HepG2 (cell line): ENCODE results near the gene PERCC1. TPM values are rescaled to one million over a fixed set of nuclear protein-coding genes. Genes with fewer than 3 reads are reported as not detected.
A peak's percentile ranks its signal among the peaks of the same experiment; 100 is the strongest.

Experiments used
- ATAD3A ChIP-seq: sonication (generic); formaldehyde crosslinking; IDR thresholded peaks from 2 replicates; pipeline ENCODE4 v1.4.0; 2020; ENCODE audit warnings: missing genetic modification reagents
- ELK4 ChIP-seq: sonication (generic); formaldehyde crosslinking; IDR thresholded peaks from 2 replicates; pipeline ENCODE4 v1.9.0; 2021; ENCODE audit warnings: missing genetic modification reagents, borderline replicate concordance
- KLF13 ChIP-seq: sonication (generic); formaldehyde crosslinking; IDR thresholded peaks from 2 replicates; pipeline ENCODE4 v1.4.0; 2020; ENCODE audit warnings: mild to moderate bottlenecking, missing genetic modification reagents
- KMT2B ChIP-seq: IDR thresholded peaks from 2 replicates; pipeline ENCODE4 v1.6.1; 2016; ENCODE audit warnings: missing genetic modification reagents, missing compliant biosample characterization
- NR2C2 ChIP-seq: sonication (generic); formaldehyde crosslinking; IDR thresholded peaks from 2 replicates; pipeline ENCODE4 v1.4.0; 2020; ENCODE audit warnings: missing genetic modification reagents, mild to moderate bottlenecking, moderate library complexity, borderline replicate concordance
- SIN3A ChIP-seq: IDR thresholded peaks from 2 replicates; pipeline ENCODE4 v1.6.1; 2011; ENCODE audit warnings: low read depth, mild to moderate bottlenecking, control low read depth, low read length, borderline replicate concordance
- SMARCC2 ChIP-seq: fragments of 450-650 bp; IDR thresholded peaks from 2 replicates; pipeline ENCODE4 v1.6.1; 2017; ENCODE audit warnings: antibody characterized with exemption, mild to moderate bottlenecking
- ZBTB2 ChIP-seq: sonication (generic); formaldehyde crosslinking; IDR thresholded peaks from 2 replicates; pipeline ENCODE4 v1.8.0; 2022; ENCODE audit warnings: low read depth, missing genetic modification reagents
- ZBTB4 ChIP-seq: sonication (generic); formaldehyde crosslinking; IDR thresholded peaks from 2 replicates; pipeline ENCODE4 v1.4.0; 2020; ENCODE audit warnings: missing genetic modification reagents, mild to moderate bottlenecking, borderline replicate concordance
- ZC3H13 ChIP-seq: sonication (generic); formaldehyde crosslinking; IDR thresholded peaks from 2 replicates; pipeline ENCODE4 v1.8.1; 2023; ENCODE audit warnings: mild to moderate bottlenecking, missing genetic modification reagents, moderate library complexity
- ZFP82 ChIP-seq: sonication (generic); formaldehyde crosslinking; IDR thresholded peaks from 2 replicates; pipeline ENCODE4 v1.5.1; 2020; ENCODE audit warnings: mild to moderate bottlenecking, missing genetic modification reagents, borderline replicate concordance
- ZNF10 ChIP-seq: sonication (generic); formaldehyde crosslinking; IDR thresholded peaks from 2 replicates; pipeline ENCODE4 v1.4.0; 2020; ENCODE audit warnings: mild to moderate bottlenecking, low read depth, missing genetic modification reagents, borderline replicate concordance
- ZNF12 ChIP-seq: sonication (generic); formaldehyde crosslinking; IDR thresholded peaks from 2 replicates; pipeline ENCODE4 v1.5.0; 2020; ENCODE audit warnings: missing genetic modification reagents
- ZNF460 ChIP-seq: sonication (generic); formaldehyde crosslinking; IDR thresholded peaks from 2 replicates; pipeline ENCODE4 v1.5.1; 2020; ENCODE audit warnings: missing genetic modification reagents, mild to moderate bottlenecking, borderline replicate concordance
- ZNF501 ChIP-seq: sonication (generic); formaldehyde crosslinking; IDR thresholded peaks from 2 replicates; pipeline ENCODE4 v1.5.1; 2020; ENCODE audit warnings: mild to moderate bottlenecking, moderate library complexity, missing genetic modification reagents
- ZNF530 ChIP-seq: sonication (generic); formaldehyde crosslinking; IDR thresholded peaks from 2 replicates; pipeline ENCODE4 v1.5.0; 2020; ENCODE audit warnings: low read depth, mild to moderate bottlenecking, missing genetic modification reagents
- ZNF567 ChIP-seq: sonication (generic); formaldehyde crosslinking; IDR thresholded peaks from 2 replicates; pipeline ENCODE4 v1.8.1; 2023; ENCODE audit warnings: mild to moderate bottlenecking, missing genetic modification reagents, borderline replicate concordance
- ZNF720 ChIP-seq: sonication (generic); formaldehyde crosslinking; IDR thresholded peaks from 2 replicates; pipeline ENCODE4 v1.4.0; 2020; ENCODE audit warnings: missing genetic modification reagents
- ZNF772 ChIP-seq: sonication (generic); formaldehyde crosslinking; IDR thresholded peaks from 2 replicates; pipeline ENCODE4 v1.5.0; 2020; ENCODE audit warnings: mild to moderate bottlenecking, missing genetic modification reagents
- ZNF800 ChIP-seq: sonication (generic); formaldehyde crosslinking; IDR thresholded peaks from 2 replicates; pipeline ENCODE4 v1.4.0; 2020; ENCODE audit warnings: missing genetic modification reagents
- ZNF839 ChIP-seq: sonication (generic); formaldehyde crosslinking; IDR thresholded peaks from 2 replicates; pipeline ENCODE4 v1.4.0; 2020; ENCODE audit warnings: missing genetic modification reagents, mild to moderate bottlenecking, borderline replicate concordance
- ZNF879 ChIP-seq: sonication (generic); formaldehyde crosslinking; IDR thresholded peaks from 2 replicates; pipeline ENCODE4 v1.8.1; 2023; ENCODE audit warnings: missing genetic modification reagents
- polyA plus RNA-seq, 8 experiments: library from polyadenylated mRNA; depleted of rRNA in 3 of 8; stranded (reverse) in 7 of 8; unstranded in 1 of 8; fragments of >200 nt; fragmentation: Illumina TruSeq in 4 of 8; extraction: Trizol in 4 of 8; gene quantifications; 2 replicates each; pipeline versions ENCODE4 v1.2.1 to v1.2.3, GENCODE V29; 2011 to 2016; ENCODE audit warnings: low read depth in 4 of 8, missing spikeins in 1 of 8, mixed read lengths in 1 of 8; ENCODE audit not compliant: insufficient read depth in 1 of 8
- total RNA-seq, 5 experiments: library from RNA; depleted of rRNA; stranded (reverse); fragments of >200 nt; fragmentation: Illumina TruSeq; extraction: Trizol; gene quantifications; 2 replicates each; pipeline ENCODE4 v1.2.3, GENCODE V29; 2016; ENCODE audit warnings: low read depth in 1 of 5

Gene PERCC1
- total and polyA plus RNA-seq, 2 of the 13 experiments (the other 11 are each of a cell fraction or from before 2014, with no cell fraction given), result 0.15 TPM; not detected in 1

- peak; percentile 98; the same call in 1 of the 2 replicates for TF ChIP-seq ZFP82 (CRISPR knock-in tag)
- TF ChIP-seq ZNF530 (CRISPR knock-in tag), result no peak
- peak; percentile 81; the same call in 1 of the 2 replicates for TF ChIP-seq SIN3A
- 0 out of 2 replicates have a peak, but pooled peaks have one; percentile 56 for TF ChIP-seq ZNF772 (CRISPR knock-in tag)
- TF ChIP-seq KMT2B (CRISPR knock-in tag), result peak; percentile 90
- no peak for TF ChIP-seq ZNF10 (CRISPR knock-in tag)
- TF ChIP-seq ZBTB2 (CRISPR knock-in tag), result peak; percentile 95
- no peak for TF ChIP-seq ZNF460
- peak; percentile 83 for TF ChIP-seq NR2C2
- no peak for TF ChIP-seq ZNF800 (CRISPR knock-in tag)
- no peak for TF ChIP-seq KLF13
- no peak for TF ChIP-seq SMARCC2
- TF ChIP-seq ZNF567, result no peak
- peak; percentile 47; the same call in 1 of the 2 replicates for TF ChIP-seq ZNF501 (CRISPR knock-in tag)
- TF ChIP-seq ZNF839, result 0 out of 2 replicates have a peak, but pooled peaks have one; percentile 63
- TF ChIP-seq ZC3H13, result peak; percentile 86; the same call in 1 of the 2 replicates
- TF ChIP-seq ZNF879 (CRISPR knock-in tag), result peak; percentile 60; the same call in 1 of the 2 replicates
- no peak for TF ChIP-seq ELK4 (CRISPR knock-in tag)
- TF ChIP-seq ZNF12 (CRISPR knock-in tag), result no peak
- TF ChIP-seq ATAD3A, result no peak
- TF ChIP-seq ZBTB4 (CRISPR knock-in tag), result no peak; the same call in 1 of the 2 replicates
- TF ChIP-seq ZNF720 (CRISPR knock-in tag), result no peak
Observed at GRCh38 chr16:1474796-1475551, 44.1 kb downstream of the PERCC1 start, which contains the start of gene CLCN7 (continued).
